H1 (cell line): ENCODE measurements around the gene DEDD2. TPM values are rescaled to one million over a fixed set of nuclear protein-coding genes. Genes with fewer than 3 reads are reported as not detected.

Source experiments
- BCL11A ChIP-seq, 2 experiments: IDR thresholded peaks; one replicate each; pipeline ENCODE4 v1.6.1; 2011; ENCODE audit warnings: low read depth in 2 of 2, low read length in 2 of 2, mild to moderate bottlenecking in 2 of 2
- BRCA1 ChIP-seq: IDR thresholded peaks from 2 replicates; pipeline ENCODE4 v1.6.1; 2012; ENCODE audit warnings: low read depth, low read length, improper control_type of control experiment
- CBX5 ChIP-seq: fragments of 300-800, 300-1000 bp; sonication (generic); IDR thresholded peaks from 2 replicates; pipeline ENCODE4 v1.7.1; 2016; ENCODE audit warnings: antibody characterized with exemption, low read length, low read depth
- CHD1 ChIP-seq: IDR thresholded peaks from 2 replicates; pipeline ENCODE4 v1.6.1; 2012; ENCODE audit warnings: low read depth, low read length, improper control_type of control experiment
- EGR1 ChIP-seq: IDR thresholded peaks from 2 replicates; pipeline ENCODE4 v1.6.1; 2011; ENCODE audit warnings: low read depth, low read length, borderline replicate concordance
- EP300 ChIP-seq, 2 experiments: IDR thresholded peaks; 1 replicate in 1 of 2; 2 replicates in 1 of 2; pipeline ENCODE4 v1.6.1; 2011 to 2012; ENCODE audit warnings: low read depth in 2 of 2, low read length in 2 of 2, mild to moderate bottlenecking in 2 of 2, borderline replicate concordance in 1 of 2, inconsistent platforms in 1 of 2, moderate library complexity in 1 of 2
- GTF2F1 ChIP-seq: IDR thresholded peaks from 2 replicates; pipeline ENCODE4 v1.6.1; 2012; ENCODE audit warnings: low read depth, low read length, improper control_type of control experiment, borderline replicate concordance
- KDM1A ChIP-seq: fragments of 200-600, 300-600 bp; sonication (generic); IDR thresholded peaks from 2 replicates; pipeline ENCODE4 v1.7.1; 2016; ENCODE audit warnings: mild to moderate bottlenecking, low read length, borderline replicate concordance
- NANOG ChIP-seq: IDR thresholded peaks from 2 replicates; pipeline ENCODE4 v1.6.1; 2011; ENCODE audit warnings: low read length, low read depth, mild to moderate bottlenecking, inconsistent platforms; ENCODE audit not compliant: insufficient read depth, poor library complexity, severe bottlenecking
- PHF8 ChIP-seq: fragments of 200-600 bp; sonication (generic); conservative IDR thresholded peaks from 2 replicates; pipeline ENCODE4 v1.7.1; 2012; ENCODE audit warnings: low read depth, mild to moderate bottlenecking, inconsistent platforms, low read length, moderate library complexity
- POLR2A ChIP-seq, 2 experiments: IDR thresholded peaks; 1 replicate in 1 of 2; 2 replicates in 1 of 2; pipeline ENCODE4 v1.6.1; 2011; ENCODE audit warnings: low read depth in 2 of 2, low read length in 2 of 2, mild to moderate bottlenecking in 2 of 2; ENCODE audit errors: control extremely low read depth in 1 of 2
- POLR2AphosphoS5 ChIP-seq: IDR thresholded peaks from 2 replicates; pipeline ENCODE4 v1.6.1; 2011; ENCODE audit warnings: low read depth, low read length
- RAD21 ChIP-seq, 2 experiments: IDR thresholded peaks in 1 of 2; conservative IDR thresholded peaks in 1 of 2; 2 replicates each; pipeline ENCODE4 v1.6.1; 2011; ENCODE audit warnings: low read depth in 2 of 2, low read length in 2 of 2, improper control_type of control experiment in 1 of 2, inconsistent platforms in 1 of 2, mild to moderate bottlenecking in 1 of 2, moderate library complexity in 1 of 2
- RFX5 ChIP-seq: IDR thresholded peaks from 2 replicates; pipeline ENCODE4 v1.6.1; 2011; ENCODE audit warnings: low read depth, low read length, improper control_type of control experiment, borderline replicate concordance
- SP1 ChIP-seq: IDR thresholded peaks from 2 replicates; pipeline ENCODE4 v1.6.1; 2011; ENCODE audit warnings: low read depth, low read length
- SP4 ChIP-seq: IDR thresholded peaks from 2 replicates; pipeline ENCODE4 v1.6.1; 2012; ENCODE audit warnings: low read length, inconsistent platforms
- YY1 ChIP-seq: IDR thresholded peaks from 2 replicates; pipeline ENCODE4 v1.6.1; 2011; ENCODE audit warnings: low read depth, mild to moderate bottlenecking, low read length
- polyA plus RNA-seq, 7 experiments: library from polyadenylated mRNA; depleted of rRNA in 3 of 7; stranded (reverse) in 5 of 7; unstranded in 2 of 7; fragments of >200 nt in 5 of 7; fragments of 200-250 nt in 2 of 7; gene quantifications; 1 replicate in 5 of 7; 2 replicates in 1 of 7; 4 replicates in 1 of 7; pipeline versions ENCODE4 v1.2.1 to v1.2.3, GENCODE V29; 2011 to 2013; ENCODE audit warnings: missing spikeins in 2 of 7, mixed read lengths in 2 of 7
- total RNA-seq: library from RNA; stranded (reverse); fragmentation: NEBNext Ultra II Directional; extraction: Animal tissue kit (Norgen Biotek cat#: 25700); gene quantifications from 2 replicates; pipeline ENCODE4 v1.2.1, GENCODE V29; 2021
- TF ChIP-seq, protein P1 (sequence below): IDR thresholded peaks from 2 replicates; pipeline ENCODE4 v1.6.1; 2012; ENCODE audit warnings: inconsistent platforms
- TF ChIP-seq, protein P2 (sequence below): IDR thresholded peaks from 2 replicates; pipeline ENCODE4 v1.6.1; 2011; ENCODE audit warnings: low read length, improper control_type of control experiment
- TF ChIP-seq, protein P3 (sequence below): IDR thresholded peaks from 2 replicates; pipeline ENCODE4 v1.6.1; 2012; ENCODE audit warnings: inconsistent platforms

DEDD2 gene
- total and polyA plus RNA-seq, 2 of the 8 experiments (the other 6 are each of a cell fraction or from before 2014, with no cell fraction given) = 37.8 to 65.0 TPM

DNA sequence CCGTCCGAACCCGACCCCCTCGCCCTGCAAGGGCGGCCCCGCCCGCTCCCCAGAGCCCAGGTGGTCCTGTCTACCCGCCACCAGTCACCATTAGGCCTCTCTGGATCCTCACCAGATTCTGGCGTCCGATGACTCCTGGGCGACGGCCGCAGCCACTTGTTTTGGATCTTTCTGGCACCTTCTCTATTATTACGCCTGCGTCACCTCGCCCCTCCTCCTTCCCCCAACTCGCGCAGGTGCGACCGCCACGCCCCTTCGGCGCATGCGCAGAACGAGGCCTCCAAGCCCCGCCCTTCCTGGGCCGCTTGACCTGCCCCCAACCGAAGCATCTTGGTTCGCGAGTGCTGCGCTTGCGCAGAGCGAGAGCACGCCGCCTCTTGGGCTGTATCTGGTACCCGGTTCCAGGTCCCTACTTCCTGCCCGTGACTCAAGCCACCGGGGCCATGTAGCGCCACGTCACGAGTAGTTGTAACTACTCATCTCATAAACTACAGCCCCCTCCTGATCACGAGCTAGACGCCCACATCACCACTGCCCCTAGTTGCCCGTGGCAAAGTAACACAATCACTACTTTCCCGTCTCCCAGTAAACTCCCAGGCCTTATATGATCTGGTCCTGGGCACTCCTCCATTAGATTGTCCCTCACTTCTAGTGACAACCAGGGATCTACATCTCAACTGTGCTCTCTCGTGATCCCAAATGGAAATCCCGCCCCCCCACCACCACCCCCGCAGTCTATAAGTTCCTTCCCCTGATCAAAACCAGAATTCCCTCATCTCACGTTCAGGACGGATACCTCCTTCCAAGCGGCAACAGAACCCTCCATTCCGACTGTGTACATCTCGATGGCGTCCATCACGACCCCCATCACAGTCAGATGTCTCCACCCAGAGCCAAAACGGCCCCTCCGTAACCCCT is at the start of gene DEDD2 (continued):
- TF ChIP-seq EP300 (IDR thresholded peaks at IDR 0.05; ENCODE audit: borderline replicate concordance in 1 of 2, low read depth in 2 of 2, low read length in 2 of 2) = no peak
- TF ChIP-seq PHF8 = peak; percentile 69; the same call in 1 of the 2 replicates
- peak in 1 of 2 experiments; percentile 58; a peak in 1 of 3 replicates for TF ChIP-seq POLR2A (IDR thresholded peaks at IDR 0.05; ENCODE audit: control extremely low read depth in 1 of 2, low read depth in 2 of 2, low read length in 2 of 2)
- no peak for TF ChIP-seq NANOG
- no peak for TF ChIP-seq KDM1A
- TF ChIP-seq RAD21 (IDR thresholded peaks at IDR 0.05 in 1 of 2, conservative IDR thresholded peaks at IDR 0.05 in 1 of 2; ENCODE audit: low read depth in 2 of 2, low read length in 2 of 2) = no peak
- TF ChIP-seq CBX5 = no peak
- no peak for TF ChIP-seq BRCA1
- TF ChIP-seq RFX5 = no peak
- peak; percentile 7; the same call in 1 of the 2 replicates for TF ChIP-seq SP1
- TF ChIP-seq SP4 = no peak
- TF ChIP-seq, protein P1, sequence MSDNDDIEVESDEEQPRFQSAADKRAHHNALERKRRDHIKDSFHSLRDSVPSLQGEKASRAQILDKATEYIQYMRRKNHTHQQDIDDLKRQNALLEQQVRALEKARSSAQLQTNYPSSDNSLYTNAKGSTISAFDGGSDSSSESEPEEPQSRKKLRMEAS = no peak; the same call in 1 of the 2 replicates
- TF ChIP-seq BCL11A (IDR thresholded peaks at IDR 0.05; ENCODE audit: low read depth in 2 of 2, low read length in 2 of 2) = no peak
- no peak for TF ChIP-seq GTF2F1
- no peak for TF ChIP-seq YY1
- peak; percentile 62; the same call in 1 of the 2 replicates for TF ChIP-seq POLR2AphosphoS5
- TF ChIP-seq EGR1 = no peak
- TF ChIP-seq, protein P2, sequence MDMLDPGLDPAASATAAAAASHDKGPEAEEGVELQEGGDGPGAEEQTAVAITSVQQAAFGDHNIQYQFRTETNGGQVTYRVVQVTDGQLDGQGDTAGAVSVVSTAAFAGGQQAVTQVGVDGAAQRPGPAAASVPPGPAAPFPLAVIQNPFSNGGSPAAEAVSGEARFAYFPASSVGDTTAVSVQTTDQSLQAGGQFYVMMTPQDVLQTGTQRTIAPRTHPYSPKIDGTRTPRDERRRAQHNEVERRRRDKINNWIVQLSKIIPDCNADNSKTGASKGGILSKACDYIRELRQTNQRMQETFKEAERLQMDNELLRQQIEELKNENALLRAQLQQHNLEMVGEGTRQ = no peak
- no peak for TF ChIP-seq CHD1
- TF ChIP-seq, protein P3, sequence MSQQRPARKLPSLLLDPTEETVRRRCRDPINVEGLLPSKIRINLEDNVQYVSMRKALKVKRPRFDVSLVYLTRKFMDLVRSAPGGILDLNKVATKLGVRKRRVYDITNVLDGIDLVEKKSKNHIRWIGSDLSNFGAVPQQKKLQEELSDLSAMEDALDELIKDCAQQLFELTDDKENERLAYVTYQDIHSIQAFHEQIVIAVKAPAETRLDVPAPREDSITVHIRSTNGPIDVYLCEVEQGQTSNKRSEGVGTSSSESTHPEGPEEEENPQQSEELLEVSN = no peak; the same call in 1 of the 2 replicates
